NCI-H1105 treated with DMSO at 0.1 percent for 48 hours (cell line): ENCODE results near the gene BICDL1.
"Not testable (repeated sequence)": the region's sequence is repeated elsewhere in the genome, so short reads cannot be mapped to it uniquely, and the experiment has no call there.

ENCODE experiments used
- DNase-seq: peaks from one replicate; lab custom pipeline; 2025; lab: John Stamatoyannopoulos, UW

Gene BICDL1, protein sequence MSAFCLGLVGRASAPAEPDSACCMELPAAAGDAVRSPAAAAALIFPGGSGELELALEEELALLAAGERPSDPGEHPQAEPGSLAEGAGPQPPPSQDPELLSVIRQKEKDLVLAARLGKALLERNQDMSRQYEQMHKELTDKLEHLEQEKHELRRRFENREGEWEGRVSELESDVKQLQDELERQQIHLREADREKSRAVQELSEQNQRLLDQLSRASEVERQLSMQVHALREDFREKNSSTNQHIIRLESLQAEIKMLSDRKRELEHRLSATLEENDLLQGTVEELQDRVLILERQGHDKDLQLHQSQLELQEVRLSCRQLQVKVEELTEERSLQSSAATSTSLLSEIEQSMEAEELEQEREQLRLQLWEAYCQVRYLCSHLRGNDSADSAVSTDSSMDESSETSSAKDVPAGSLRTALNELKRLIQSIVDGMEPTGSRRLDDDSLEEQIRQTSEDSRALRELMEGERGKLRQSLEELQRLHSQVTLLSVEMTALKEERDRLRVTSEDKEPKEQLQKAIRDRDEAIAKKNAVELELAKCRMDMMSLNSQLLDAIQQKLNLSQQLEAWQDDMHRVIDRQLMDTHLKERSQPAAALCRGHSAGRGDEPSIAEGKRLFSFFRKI

GRCh38 chr12:119988472-119989360 is at the start of gene BICDL1:
TSS of gene BICDL1 (plus strand) at chr12:119989236. CDS start at chr12:119989869, 633 bp downstream.
- DNase-seq = peak; percentile 97

GRCh38 chr12:119940897-119941296 is 48.1 kb upstream of the BICDL1 start:
- no peak for DNase-seq

GRCh38 chr12:119942386-119942785 is 46.6 kb upstream of the BICDL1 start:
- DNase-seq = no peak

- no peak for DNase-seq
Measured at GRCh38 chr12:119946213-119946612, 42.8 kb upstream of the BICDL1 start.

DNA sequence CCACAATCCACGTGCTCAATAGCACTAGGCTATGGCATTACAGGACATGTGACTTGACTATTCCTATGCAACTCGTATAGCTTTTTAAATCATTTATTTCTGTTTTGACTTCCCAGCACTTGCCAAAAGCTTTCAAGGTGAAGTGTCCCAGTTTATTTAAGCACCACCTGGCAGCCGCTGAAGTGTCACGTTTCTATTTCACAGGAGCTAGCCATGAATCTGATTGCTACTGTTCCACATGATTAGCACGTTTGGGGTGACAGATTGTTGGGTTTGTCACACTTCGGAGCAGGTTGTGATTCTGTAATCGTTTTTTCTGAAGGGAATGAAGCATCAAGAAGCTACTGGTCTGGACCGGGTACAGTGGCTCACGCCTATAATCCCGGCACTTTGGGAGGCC is 39.9 kb upstream of the BICDL1 start:
- DNase-seq = peak; percentile 81

GRCh38 chr12:119949594-119949993 is 39.4 kb upstream of the BICDL1 start:
- no peak for DNase-seq

GRCh38 chr12:119956047-119956446 is 33.0 kb upstream of the BICDL1 start:
- no peak for DNase-seq

DNA sequence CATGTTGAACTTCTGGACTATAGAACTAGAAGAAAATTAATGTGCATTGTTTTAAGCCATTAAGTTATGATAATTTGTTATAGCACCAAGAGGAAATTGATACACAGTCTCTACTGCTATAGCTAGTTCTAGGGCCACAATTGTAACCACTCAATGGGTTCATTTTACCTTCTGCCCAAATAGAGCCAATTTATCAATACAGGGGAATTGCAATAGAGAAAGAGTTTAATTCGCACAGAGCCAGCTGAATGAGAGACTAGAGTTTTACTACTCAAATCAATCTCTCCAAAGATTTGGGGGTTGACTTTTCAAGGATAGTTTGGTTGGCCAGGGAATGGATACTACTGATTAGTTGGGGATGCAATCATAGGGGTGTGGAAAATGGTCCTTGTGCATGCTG is 31.9 kb upstream of the BICDL1 start:
- DNase-seq = no peak

GRCh38 chr12:119959435-119959834 is 29.6 kb upstream of the BICDL1 start:
- DNase-seq = no peak

- DNase-seq = no peak
Measured at GRCh38 chr12:119964123-119964522, 24.9 kb upstream of the BICDL1 start.

DNA sequence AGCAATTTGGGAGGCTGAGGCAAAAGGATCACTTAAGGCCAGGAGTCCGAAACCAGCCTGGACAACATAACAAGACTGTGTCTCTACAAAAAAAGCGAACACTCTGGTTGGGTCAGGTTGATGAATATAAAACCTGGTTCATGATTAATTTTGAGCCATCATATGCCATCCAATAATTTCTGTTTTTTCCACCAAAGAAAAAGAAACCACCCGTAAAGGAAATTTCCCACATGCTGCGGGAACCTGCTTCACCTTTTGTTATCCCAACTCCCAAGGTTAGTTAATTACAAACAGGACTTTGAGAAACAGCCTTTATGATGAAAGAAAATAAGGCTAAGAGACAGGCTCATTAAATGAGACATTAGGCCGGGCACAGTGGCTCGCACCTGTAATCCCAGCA is 24.1 kb upstream of the BICDL1 start:
- no peak for DNase-seq

DNA sequence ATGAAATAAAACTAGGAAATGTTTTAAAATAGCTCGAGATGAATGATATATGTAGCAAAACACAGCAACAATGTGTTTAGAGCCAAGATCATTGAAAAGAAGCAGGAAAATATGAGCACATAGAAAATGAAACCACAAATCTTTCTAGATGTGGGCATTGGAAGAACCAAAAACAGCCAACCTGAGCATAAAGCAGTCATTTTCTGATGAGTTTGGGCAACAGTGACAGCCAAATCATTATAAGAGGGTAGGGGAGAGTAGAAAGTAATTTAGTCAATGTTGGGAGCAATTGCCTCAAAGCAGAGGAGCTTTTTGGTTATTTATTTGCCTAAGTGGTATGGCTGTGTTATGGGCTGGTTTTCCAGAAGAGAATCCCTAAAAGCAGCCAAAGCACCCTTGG is 8.8 kb upstream of the BICDL1 start:
- no peak for DNase-seq

DNA sequence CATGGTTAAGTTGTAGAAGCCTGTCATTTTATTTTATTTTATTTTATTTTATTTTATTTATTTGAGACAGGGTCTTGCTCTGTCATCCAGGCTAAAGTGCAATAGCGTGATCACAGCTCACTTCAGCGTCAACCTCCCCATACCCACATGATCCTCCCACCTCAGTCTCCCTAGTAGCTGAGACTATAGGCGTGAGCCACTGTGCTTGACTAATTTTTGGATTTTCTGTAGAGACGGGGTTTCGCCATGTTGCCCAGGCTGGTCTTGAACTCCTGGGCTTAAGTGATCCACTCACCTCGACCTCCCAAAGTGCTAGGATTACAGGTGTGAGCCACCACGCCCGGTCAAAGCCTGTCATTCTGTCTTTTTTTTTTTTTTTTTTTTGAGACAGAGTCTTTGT is 8.3 kb upstream of the BICDL1 start:
- not testable (repeated sequence) for DNase-seq

GRCh38 chr12:119989361-119989730 is 310 bp downstream of the BICDL1 start:
- DNase-seq = no peak

GRCh38 chr12:119989731-119990381 is 820 bp downstream of the BICDL1 start:
- peak; percentile 20 for DNase-seq

DNA sequence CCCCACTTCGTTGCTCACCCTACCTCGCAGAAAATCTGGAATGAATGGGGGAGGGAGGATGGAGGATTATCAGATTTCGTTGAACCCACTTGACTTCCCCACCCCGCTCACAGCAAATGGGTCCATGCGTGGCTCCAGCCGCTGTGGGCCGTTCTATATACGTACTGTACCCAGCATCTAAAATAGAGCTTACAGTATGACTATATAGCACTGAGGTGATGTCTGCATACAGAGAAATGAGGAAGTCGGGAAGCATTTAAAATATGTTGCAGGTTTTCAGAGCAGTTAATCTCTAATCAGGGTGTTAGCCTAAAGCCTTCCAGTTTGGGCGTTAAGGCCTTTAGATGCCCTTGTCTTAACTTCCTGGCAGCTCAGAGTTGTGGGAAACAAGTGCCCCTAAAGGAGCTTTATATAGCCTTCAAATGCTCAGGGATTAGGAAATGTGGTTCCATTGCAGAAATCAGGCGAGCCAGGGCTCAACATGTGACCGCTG is 1.4 kb downstream of the BICDL1 start:
- no peak for DNase-seq

GRCh38 chr12:119992129-119992705 is 3.2 kb downstream of the BICDL1 start:
- no peak for DNase-seq

DNA sequence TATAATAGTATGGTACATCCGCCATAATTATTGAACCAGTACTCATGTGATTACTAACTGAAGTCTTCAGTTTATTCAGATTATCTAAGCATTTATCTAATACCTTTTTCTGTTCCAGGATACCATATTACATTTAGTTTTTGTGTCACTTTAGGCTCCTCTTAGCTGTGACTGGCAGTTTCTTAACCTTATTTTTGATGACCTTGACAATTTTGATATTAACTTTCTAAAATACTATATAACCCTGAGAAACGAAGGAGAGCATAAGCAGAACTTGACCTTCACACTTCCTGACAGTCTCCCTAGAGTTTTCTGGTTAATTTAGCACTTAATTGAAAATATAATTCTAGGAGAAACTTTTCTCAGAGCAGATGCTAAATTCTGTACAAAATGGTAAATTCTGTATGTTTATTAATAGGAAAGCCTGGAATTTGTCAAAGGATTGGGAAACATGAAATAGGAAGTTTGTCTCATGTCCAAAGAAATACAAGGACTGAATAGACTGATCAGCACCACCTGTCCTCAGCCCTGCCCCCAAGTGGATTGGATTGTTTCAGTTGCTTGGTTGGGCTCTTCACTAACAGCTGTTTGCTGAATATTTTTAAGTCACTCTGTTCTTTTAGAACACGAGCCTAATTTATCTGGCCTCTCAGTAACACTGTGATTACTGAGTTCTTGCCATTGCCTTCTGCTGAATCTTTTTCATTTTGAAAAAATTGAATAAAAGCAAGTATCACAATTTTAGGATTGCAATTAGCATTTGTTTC is 6.0 kb downstream of the BICDL1 start:
- no peak for DNase-seq

DNA sequence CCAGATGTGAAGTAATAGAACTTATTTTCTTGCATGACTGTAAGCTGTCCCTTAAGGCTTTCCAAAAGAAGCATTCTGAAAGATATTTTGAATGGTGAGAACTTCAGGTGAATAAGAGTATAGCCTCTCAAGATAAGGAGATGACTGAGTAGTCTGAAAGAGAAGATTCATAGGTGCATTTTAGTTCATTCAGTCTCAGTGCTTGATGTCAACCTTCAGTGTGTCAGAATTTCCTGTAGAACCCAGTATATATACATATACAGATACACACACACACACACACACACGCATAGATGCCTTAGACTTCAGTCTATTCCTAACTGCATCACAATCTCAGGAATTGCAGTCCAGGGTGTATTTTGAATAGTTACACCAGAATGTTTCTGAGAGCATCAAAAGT is 7.4 kb downstream of the BICDL1 start:
- no peak for DNase-seq

- DNase-seq = no peak
Measured at GRCh38 chr12:119998471-119999245, 9.6 kb downstream of the BICDL1 start.
